ENCODE measurements around the gene OR51E1. TPM values are rescaled to one million over a fixed set of nuclear protein-coding genes. Genes with fewer than 3 reads are reported as not detected.

Gene OR51E1
- polyA plus RNA-seq, 3 donors = not detected

DNA sequence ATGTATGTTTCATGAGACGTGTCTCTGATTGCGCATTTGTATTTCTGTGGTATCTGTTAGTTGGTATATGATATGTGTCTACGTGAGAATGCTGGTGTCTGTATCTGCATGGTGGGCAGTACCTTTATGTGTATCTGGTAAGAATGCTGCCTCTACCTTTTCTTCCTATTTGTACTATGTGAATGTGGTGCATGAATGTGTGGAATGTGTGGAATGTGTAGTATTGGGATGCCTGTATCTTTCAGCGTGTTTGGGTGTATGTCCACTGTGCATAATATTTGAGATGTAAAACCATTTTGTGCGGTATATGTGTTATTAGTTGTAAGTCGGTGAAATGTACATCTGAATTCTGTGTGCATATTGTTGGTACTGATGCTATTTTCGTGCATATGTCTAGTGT lies 2.3 kb upstream of the OR51E1 start:
- no peaks in the 10 kb centered on the region for H3K9me3 Mint-ChIP-seq
- H2AFZ ChIP-seq (ENCODE audit: insufficient read depth, low read depth, low read length, poor library complexity, severe bottlenecking) = no peak overlapping the region
- H3K4me2 ChIP-seq (replicated peaks; ENCODE audit: extremely low read depth, low read length, poor library complexity, severe bottlenecking) = no peak overlapping the region
- no peak overlapping the region for H3K4me3 ChIP-seq (replicated peaks in 1 of 3; ENCODE audit: low read depth in 2 of 3, low read length in 3 of 3)
- no peaks in the 10 kb centered on the region for H3K36me3 ChIP-seq (replicated peaks in 1 of 2; ENCODE audit: control insufficient read depth in 1 of 2, insufficient read depth in 2 of 2, low read length in 2 of 2)
- intact Hi-C loops (cut with micrococcal nuclease) = no loop called here
- no peak overlapping the region for H3K9ac ChIP-seq (ENCODE audit: insufficient read depth, low read length, poor library complexity, severe bottlenecking)
- H3K27ac Mint-ChIP-seq = no peak overlapping the region
- H3K4me3 Mint-ChIP-seq = no peak overlapping the region
- no peaks in the 10 kb centered on the region for H4K20me1 ChIP-seq (ENCODE audit: insufficient read depth, low read length)
- no peak for DNase-seq
- peaks cover 0 to 3% (median 2%) of the 10 kb centered on the region in 3 donors for H3K27me3 Mint-ChIP-seq (ENCODE audit: low read depth in 3 of 3)
- TF ChIP-seq, protein P1, sequence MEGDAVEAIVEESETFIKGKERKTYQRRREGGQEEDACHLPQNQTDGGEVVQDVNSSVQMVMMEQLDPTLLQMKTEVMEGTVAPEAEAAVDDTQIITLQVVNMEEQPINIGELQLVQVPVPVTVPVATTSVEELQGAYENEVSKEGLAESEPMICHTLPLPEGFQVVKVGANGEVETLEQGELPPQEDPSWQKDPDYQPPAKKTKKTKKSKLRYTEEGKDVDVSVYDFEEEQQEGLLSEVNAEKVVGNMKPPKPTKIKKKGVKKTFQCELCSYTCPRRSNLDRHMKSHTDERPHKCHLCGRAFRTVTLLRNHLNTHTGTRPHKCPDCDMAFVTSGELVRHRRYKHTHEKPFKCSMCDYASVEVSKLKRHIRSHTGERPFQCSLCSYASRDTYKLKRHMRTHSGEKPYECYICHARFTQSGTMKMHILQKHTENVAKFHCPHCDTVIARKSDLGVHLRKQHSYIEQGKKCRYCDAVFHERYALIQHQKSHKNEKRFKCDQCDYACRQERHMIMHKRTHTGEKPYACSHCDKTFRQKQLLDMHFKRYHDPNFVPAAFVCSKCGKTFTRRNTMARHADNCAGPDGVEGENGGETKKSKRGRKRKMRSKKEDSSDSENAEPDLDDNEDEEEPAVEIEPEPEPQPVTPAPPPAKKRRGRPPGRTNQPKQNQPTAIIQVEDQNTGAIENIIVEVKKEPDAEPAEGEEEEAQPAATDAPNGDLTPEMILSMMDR (IDR thresholded peaks at IDR 0.05) = no peak
- no peaks in the 10 kb centered on the region for H3K9me3 ChIP-seq (replicated peaks in 1 of 2; ENCODE audit: control insufficient read depth in 1 of 2, insufficient read depth in 1 of 2, low read length in 2 of 2)
- H3K79me2 ChIP-seq (ENCODE audit: insufficient read depth, low read length) = no peaks in the 10 kb centered on the region
- H3K27ac ChIP-seq (ENCODE audit: low read depth in 1 of 2, low read length in 2 of 2) = no peak overlapping the region
- 90% methylated on average over 7 of the region's 7 CpGs for whole genome bisulfite sequencing (ENCODE audit: insufficient coverage)
- H3K4me1 Mint-ChIP-seq = no peaks in the 10 kb centered on the region
- H3K27me3 ChIP-seq (ENCODE audit: control insufficient read depth in 2 of 2, insufficient read depth in 2 of 2, low read length in 2 of 2) = no peaks in the 10 kb centered on the region
- no peaks in the 10 kb centered on the region for H3K36me3 Mint-ChIP-seq
- H3K4me1 ChIP-seq (ENCODE audit: control insufficient read depth in 1 of 2, insufficient read depth in 2 of 2, low read length in 2 of 2) = no peaks in the 10 kb centered on the region

DNA sequence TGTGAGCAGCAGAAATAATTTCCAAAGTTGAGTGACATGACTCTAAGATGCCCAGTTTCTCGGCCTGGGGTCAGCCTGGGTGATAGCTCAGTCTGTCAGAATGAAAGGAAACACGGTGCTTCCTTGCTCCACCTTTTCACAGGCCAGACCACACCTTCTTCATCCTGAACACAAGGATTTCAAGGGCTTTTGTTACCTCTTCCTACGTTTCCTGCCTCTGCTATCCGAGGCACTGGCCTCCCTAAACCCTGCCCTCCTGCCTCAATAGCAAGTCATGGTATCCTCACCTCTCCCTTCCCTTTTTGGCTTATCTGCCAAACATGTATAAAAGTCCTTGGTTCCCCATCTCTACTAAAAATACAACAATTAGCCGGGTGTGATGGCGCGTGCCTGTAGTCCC lies 1.7 kb upstream of the OR51E1 start:
- TF ChIP-seq, protein P1 (IDR thresholded peaks at IDR 0.05) = no peak
- no peak overlapping the region for H3K9ac ChIP-seq (ENCODE audit: insufficient read depth, low read length, poor library complexity, severe bottlenecking)
- Mint-ChIP-seq H3K27ac (no peak overlapping the region), H3K4me3 (no peak overlapping the region), H3K36me3 (no peaks in the 10 kb centered on the region), H3K27me3 (ENCODE audit: low read depth in 3 of 3) (peaks cover 0 to 3% (median 2%) of the 10 kb centered on the region in 3 donors), H3K4me1 (no peaks in the 10 kb centered on the region), H3K9me3 (no peaks in the 10 kb centered on the region)
- H3K27ac ChIP-seq (ENCODE audit: low read depth in 1 of 2, low read length in 2 of 2) = no peak overlapping the region
- no peaks in the 10 kb centered on the region for H3K9me3 ChIP-seq (replicated peaks in 1 of 2; ENCODE audit: control insufficient read depth in 1 of 2, insufficient read depth in 1 of 2, low read length in 2 of 2)
- no peaks in the 10 kb centered on the region for H3K27me3 ChIP-seq (ENCODE audit: control insufficient read depth in 2 of 2, insufficient read depth in 2 of 2, low read length in 2 of 2)
- H3K4me1 ChIP-seq (ENCODE audit: control insufficient read depth in 1 of 2, insufficient read depth in 2 of 2, low read length in 2 of 2) = no peaks in the 10 kb centered on the region
- no peak overlapping the region for H2AFZ ChIP-seq (ENCODE audit: insufficient read depth, low read depth, low read length, poor library complexity, severe bottlenecking)
- intact Hi-C loops (cut with micrococcal nuclease) = no loop called here
- no peaks in the 10 kb centered on the region for H4K20me1 ChIP-seq (ENCODE audit: insufficient read depth, low read length)
- no peaks in the 10 kb centered on the region for H3K36me3 ChIP-seq (replicated peaks in 1 of 2; ENCODE audit: control insufficient read depth in 1 of 2, insufficient read depth in 2 of 2, low read length in 2 of 2)
- DNase-seq = no peak
- H3K4me2 ChIP-seq (replicated peaks; ENCODE audit: extremely low read depth, low read length, poor library complexity, severe bottlenecking) = no peak overlapping the region
- H3K4me3 ChIP-seq (replicated peaks in 1 of 3; ENCODE audit: low read depth in 2 of 3, low read length in 3 of 3) = no peak overlapping the region
- no peaks in the 10 kb centered on the region for H3K79me2 ChIP-seq (ENCODE audit: insufficient read depth, low read length)
- WGBS (ENCODE audit: insufficient coverage) = 94% methylated on average over 4 of the region's 7 CpGs

All from CD14-positive monocyte (primary cell).